ENCODE measurements around the gene IL17C. TPM values are rescaled to one million over a fixed set of nuclear protein-coding genes. Genes with fewer than 3 reads are reported as not detected.
"Not testable (repeated sequence)": the region's sequence is repeated elsewhere in the genome, so short reads cannot be mapped to it uniquely, and the experiment has no call there.

Gene IL17C
- total RNA-seq, 1 experiment from 2014 or later = 0.28 TPM

DNA sequence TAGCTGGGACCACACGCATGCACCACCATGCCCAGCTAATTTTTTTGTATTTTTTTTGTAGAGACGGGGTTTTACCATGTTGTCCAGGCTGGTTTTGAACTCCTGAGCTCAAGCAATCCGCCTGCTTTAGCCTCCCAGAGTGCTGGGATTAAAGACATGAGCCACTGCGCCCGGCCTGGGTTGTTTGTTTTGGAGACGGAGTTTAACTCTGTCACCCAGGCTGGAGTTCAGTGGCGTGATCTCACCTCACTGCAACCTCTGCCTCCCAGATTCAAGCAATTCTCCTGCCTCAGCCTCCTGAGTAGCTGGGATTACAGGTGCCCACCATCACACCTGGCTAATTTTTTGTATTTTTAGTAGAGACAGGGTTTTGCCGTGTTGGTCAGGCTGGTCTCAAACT lies 28.9 kb upstream of the IL17C start:
- DNase-seq (ENCODE audit: low spot score) = not testable (repeated sequence)

DNA sequence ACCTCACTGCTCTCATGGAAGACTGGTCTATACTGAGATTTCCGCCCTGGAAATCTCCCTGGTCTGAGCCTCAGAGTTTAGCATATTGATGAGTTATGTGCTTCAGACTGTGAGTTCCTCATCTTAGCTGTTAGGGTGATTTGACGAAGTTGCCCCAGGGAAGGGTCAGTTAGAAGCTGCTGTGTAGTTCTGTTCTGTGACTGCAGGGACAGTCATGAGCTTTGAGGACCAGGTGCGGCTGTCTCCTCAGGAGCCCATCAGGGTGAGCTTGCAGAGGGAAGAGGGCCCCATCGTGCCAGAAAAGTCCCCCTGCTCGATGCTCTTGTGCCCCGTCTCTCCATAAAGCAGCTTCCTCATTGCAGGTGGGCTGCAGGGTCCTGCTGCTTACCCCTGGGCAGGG lies 28.3 kb upstream of the IL17C start:
- no peak for DNase-seq (ENCODE audit: low spot score)

DNA sequence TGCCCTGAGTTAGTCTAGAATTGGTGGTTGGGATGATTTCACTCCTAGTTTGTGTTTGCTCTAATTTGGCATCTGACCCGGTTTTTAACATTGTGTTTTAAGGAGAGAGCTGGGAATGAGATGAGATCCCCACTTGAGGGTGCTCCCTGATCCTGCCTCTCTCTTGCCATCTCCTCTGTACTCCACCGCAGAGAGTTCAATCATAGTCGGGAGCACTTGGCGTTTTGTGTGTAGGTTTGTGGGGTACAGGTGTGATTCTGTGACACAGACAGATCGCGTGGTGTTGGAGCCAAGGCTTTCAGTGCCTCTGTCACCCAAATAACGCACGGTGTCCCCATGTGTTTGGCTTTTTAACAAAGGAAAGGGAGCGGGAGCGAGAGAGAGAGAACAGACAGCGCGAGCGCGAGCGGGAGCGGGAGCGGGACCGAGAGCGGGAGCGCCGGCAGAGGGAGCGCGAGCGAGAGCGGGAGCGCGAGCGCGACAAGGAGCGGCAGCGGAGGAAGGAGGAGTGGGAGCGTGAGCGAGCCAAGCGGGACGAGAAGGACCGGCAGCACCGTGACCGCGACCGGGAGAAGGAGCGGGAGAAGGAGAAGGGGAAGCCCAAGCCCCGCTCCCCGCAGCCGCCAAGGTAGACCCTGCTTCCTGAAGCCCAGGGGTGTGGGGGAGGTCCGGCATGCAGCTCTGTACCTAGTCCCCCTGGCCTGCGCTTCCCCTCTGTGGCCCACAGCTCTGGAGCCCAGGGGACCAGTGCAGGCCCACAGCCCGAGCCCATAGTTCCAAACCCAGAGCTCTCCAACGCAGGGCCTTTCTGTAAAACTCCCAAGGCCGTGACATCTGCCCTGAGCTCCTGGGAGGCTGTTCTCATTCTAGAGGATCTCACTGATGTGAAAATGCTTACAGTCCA lies 27.2 kb upstream of the IL17C start:
- no peak for DNase-seq (ENCODE audit: low spot score)

DNA sequence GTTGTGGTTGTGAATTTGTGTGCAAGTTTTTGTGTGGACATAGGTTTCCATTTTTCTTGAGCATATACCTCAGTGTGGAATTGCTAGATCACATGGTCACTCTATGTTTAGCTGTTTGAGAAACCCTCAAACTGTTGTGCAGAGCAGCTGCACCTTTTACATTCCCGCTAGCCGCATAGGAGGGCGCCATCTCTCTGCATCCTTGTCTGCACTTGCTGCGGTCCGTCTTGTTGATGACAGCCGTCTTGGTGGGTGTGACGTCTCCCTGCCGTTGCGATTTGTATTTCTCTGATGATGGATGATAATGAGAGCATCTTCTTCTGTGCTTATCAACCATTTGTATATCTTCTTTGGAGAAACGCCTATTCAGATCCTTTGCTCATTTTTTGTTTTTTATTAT lies 25.1 kb upstream of the IL17C start:
- DNase-seq (ENCODE audit: low spot score) = no peak

DNA sequence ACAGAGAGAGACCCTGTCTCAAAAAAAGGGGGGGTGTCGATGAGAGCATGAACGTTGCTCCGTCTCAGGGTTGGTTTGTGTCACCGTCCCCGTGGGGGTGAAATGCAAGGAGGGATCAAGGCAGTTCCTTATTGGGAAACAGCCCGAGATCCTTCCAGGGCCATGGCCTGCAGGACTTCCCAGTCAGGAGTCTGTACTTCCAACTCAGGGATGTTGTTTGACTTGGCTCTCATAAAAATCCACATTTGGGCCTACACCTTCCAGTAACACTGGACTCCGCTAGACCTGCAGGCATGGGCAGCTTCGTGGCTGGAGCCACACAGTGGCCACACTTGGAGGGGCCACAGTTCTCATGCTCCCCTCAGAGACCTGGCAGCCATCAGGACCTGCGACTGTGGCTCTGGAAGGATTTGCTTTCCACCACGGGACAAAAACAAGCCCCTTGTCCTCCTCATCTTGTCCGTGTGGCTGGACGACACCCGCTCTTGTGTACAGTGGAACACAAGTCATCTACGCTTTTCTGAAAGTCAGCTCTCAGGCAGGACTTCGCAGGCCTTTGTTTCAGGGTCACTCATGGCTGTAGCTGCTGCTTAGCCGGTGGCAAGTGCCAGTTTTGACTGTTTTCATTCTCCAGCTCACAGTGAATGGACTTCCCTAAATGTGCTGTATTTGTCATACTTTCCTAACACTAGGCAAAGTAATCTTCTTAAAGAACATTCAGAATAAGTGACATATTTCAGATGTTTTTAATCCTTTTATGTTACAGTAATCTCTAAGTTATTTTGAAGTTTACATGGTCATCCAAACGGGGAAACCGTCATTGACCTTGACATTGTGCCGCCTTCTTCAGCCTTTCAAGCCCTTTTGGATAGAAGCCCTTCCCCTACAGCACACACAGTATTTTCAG lies 24.2 kb upstream of the IL17C start:
- DNase-seq (ENCODE audit: low spot score) = no peak

DNA sequence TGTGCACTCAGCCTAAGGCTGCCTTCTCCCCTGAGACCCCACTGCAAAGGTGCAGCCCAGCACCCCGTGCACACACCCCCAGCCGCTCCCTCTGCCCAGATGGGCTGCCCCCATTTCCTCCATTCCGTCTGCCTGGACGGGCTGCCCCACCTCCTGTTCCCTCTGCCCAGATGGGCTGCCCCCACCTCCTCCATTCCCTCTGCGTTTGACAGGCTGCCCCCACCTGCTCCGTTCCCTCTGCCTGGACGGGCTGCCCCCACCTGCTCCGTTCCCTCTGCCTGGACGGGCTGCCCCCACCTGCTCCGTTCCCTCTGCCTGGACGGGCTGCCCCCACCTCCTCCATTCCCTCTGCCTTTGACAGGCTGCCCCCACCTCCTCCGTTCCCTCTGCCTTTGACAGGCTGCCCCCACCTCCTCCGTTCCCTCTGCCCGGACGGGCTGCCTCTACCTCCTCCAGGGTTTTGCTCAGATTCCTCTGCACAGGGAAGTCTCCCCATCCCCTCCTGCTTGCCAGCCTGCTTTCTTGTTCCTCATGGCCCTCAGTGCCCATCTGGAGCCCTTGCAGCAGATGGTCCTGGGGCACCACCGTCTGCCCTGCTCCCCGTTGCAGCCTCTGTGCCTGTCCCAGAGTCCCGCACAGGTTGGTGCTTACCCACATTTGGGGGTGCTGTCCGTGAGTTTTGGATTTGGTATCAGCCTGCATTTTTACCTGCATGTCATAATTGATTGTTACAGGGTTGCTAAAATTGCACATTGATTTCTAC lies 23.4 kb upstream of the IL17C start:
- no peak for DNase-seq (ENCODE audit: low spot score)

DNA sequence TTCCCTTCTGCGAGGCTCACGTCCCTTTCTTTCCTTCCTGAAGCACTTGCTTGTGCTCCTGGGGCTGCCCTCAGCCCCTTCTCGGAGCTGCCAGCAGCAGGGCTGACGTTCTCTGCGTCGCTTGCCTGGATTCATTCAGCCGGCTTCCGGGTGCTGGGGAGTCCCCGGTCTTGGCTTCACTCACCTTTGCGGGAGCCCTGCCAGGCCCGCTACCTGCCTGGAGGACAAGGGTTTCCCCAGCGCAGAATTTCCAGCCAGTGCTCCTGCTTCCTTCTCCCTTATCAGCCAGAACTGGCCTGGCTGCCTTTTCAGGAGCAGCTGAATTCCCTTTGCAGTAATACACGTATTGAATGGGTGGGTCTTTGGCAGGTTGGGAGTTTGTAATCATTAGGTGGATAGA lies 22.1 kb upstream of the IL17C start:
- peak; percentile 80 for DNase-seq (ENCODE audit: low spot score)

DNA sequence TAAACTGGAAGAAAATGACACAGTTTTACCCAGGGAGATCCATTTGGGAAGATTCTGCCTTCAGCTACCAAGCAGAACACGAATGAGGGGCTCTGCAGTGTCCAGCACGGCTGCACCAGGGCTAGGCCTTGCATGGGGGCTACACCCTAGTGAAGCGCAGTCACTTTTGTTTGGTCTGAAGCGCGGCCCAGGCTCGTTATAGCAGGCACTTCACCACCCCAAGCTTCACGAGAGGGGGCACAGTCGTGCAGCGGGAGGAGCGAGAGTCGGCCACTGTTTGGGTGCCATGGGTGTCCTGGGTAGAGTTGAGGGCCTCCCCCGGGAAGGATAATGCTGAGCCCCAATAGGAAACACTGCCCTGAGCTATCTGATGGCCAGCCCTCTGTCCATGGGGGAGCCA lies 21.6 kb upstream of the IL17C start:
- DNase-seq (ENCODE audit: low spot score) = no peak

DNA sequence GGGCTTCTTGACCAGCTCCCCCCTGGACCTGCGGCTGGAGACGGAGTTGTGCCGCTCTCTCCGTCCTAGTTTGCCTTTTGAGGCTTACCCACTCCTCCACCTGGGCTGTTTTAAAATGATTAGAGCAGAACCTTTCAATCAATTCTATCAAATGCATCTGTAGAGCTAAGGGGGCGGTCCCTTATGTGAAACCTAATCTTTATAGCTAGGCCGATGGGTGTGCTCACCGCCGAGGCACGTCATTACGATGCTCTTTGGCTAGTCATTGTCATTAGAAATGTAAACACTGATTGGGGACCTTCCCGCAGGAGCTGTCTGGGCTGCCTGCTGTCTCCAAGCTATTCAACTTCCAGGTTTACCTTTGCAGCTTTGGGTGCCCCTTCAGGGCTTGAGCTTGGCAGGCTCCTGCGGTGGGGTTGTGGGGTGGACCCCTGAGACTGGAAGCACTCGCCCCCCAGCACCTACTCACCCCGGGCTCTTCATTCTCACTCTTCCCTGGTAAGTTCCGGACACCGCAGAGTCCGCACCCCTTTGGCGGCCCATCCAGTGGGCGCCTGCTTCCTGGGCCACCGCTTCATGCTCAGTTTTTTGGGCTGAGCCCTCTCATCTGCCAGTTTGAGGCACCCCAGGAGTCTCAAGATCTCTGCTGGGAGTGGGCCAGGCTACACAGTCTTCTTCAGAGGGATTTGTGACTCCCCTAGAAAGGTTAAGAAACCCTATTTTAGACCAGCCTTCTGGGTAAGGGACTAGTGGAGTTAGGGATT lies 20.9 kb upstream of the IL17C start:
- DNase-seq (ENCODE audit: low spot score) = no peak

DNA sequence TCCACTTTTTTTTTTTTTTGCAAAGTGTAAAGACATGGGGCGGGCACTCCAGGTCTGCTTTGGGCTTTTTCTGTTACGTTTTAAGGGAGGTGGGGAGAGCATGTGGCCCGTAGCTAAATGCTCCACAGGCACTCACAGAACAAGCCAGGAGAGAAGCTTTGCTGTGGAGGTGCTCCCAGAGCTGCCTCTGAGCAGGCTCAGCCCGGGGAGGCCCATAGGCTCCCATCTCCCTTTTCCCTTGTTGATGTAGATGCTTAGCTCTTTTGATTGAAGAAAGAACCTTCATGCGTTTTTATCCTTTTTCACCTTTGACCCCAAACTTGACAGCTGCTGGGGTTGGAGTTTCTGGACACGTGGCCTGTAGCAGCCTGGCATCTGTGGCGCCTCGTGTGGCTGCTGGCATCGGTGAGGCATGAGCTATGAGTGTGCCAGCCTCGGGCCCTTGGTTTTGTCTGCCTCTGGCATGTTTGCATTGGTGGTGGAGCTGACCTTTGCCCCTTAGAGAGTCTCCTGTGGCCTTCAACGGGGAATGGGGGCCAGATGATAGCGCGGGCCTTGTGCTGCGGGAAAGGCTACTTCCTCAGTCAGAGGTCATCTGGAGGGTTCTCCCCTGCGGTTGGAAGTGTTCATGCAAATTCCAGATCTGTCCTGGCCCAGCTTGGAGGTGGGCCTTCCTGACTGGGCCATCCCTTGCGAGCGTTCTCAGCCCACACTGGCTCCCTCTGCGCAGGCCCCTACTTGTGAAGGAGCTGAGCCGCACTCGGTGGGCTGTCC lies 20.0 kb upstream of the IL17C start:
- peak; percentile 40 for DNase-seq (ENCODE audit: low spot score)

DNA sequence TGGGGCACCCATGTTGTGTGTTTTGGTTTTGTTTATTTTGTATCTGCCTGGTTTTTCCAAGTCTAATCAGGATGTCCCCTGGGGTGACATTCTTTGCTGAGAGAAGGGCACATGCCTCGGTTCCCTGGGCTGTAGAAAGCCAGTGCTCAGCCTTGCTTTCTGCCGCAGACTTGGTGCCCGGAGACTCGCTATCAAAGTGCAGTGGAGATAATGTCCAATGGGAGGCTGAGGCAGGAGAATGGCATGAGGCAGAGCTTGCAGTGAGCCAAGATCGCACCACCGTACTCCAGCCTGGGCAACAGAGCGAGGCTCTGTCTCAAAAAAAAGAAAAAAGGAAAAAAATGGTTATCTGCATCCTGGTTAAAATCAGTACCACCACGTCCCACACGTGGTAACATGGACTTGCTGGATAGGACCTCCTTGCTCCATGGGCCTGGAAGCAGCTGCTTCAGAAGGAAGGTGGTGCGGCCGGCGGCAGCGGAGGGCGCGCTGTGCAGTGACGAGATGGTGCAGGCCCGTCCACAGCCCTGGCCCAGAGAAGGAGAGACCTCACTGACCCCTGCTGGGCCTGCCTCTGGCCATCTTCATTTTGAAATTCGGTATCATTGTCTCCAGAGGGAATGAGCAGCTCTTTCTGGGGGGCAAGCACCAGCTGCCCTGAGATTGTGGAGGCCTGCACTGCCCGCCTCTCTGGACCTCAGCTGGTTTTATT lies 19.3 kb upstream of the IL17C start:
- DNase-seq (ENCODE audit: low spot score) = no peak

DNA sequence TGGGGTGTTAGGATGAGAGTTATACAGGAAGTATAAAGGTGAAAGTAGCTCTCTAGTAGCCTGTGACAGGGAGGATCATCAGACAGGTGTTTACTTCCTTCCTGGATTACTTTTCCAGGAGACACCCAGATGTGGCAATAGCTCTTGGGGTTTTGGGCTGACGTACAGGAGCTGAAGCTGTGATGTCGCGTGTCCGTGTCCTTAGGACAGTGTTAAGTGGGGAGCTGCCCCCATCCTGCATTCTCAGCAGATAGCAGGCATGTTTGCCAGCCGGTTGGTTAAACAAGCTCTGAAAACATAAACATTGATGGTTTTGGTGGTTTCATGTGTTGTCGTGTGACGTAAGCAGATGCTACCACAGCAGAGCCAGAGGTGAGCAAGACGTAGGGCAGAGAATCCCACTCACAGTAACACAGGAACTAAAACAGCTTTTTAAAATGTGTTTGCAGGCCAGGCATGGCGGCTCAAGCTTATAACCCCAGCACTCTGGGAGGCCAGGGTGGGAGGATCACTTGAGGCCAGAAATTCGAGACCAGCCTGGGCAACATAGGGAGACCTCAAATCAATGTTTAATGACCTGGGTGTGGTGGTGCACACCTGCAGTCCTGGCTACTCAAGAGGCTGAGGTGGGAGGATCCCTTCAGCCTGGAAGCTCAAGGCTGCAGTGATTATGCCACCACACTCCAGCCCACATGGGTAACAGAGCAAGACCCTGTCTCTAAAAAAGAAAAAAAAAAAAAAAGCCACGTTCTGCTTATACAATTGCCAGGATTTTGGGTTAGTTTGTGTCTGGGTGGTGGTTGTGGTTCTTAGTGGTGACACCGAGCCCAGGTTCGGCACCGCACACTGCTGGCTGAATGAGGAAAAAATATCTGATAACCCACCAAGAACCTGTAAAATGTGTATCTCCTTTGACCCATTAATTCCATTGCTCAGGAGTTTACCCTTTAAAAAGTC lies 18.2 kb upstream of the IL17C start:
- no peak for DNase-seq (ENCODE audit: low spot score)

DNA sequence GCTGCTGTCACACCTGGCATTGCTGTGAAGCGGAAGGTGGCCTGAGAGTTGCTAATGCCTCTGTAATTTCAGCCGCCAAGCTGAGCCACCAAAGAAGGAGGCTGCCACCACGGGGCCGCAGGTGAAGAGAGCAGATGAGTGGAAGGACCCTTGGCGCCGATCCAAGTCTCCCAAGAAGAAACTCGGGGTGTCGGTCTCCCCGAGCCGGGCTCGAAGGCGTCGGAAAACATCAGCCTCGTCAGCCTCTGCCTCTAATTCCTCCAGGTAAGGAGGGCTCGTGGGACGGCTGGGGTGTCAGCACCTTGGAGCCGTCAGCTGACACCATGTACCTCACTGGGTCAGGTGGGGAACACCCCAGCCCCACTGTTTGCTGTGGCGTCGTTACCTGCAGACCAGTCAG lies 16.2 kb upstream of the IL17C start:
- DNase-seq (ENCODE audit: low spot score) = no peak

DNA sequence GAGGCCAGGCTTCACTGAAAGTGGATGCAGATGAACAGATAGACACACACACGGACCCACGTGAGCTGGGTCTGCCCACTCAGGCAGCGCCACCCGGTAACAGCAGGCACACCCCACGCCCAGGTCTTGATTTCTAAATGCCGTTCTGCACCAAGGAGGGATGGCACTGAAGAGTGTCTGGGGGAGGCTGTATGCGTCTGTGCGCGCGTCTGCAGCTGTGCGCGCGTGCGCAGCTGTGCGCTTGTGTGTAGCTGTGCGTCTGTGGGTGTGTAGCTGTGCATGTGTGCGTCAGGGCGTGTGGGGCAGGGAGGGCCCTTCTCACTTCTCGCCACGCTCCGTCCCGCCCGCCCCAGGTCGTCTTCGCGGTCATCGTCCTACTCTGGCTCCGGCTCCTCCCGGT lies 15.5 kb upstream of the IL17C start:
- no peak for DNase-seq (ENCODE audit: low spot score)

DNA sequence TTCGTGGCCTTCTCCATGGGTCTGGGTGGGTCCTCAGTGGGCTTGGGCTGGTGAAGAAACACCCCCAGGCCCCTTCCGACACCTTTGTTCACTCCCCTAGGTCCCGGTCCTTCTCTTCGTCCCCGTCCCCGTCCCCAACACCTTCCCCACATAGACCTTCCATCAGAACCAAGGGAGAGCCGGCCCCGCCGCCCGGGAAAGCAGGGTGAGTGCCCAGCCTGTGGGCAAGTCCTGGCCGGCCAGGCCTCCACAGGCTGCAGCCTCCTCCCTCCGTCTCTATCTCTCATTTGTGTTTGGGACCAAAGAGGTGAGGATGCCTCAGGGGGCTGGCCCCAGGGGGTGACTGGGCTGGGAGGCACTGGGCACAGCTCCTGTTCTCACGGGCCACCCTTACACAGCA lies 14.5 kb upstream of the IL17C start:
- DNase-seq (ENCODE audit: low spot score) = no peak

DNA sequence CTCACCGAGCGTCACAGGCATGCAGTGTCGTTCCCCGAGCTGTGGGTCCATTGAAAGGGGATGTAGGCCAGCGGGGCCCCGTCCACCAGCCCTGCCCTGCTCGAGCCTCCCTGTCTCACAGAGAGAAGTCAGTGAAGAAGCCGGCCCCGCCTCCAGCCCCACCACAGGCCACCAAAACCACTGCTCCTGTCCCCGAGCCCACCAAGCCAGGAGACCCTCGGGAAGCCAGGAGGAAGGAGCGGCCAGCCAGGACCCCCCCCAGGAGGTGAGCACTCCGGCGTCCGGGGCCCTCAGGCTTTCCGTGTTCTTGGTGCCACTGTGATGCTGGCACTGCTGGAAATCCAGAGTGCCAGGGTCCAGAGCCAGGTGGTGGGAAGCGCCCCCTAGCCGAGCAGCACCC lies 13.9 kb upstream of the IL17C start:
- DNase-seq (ENCODE audit: low spot score) = no peak

DNA sequence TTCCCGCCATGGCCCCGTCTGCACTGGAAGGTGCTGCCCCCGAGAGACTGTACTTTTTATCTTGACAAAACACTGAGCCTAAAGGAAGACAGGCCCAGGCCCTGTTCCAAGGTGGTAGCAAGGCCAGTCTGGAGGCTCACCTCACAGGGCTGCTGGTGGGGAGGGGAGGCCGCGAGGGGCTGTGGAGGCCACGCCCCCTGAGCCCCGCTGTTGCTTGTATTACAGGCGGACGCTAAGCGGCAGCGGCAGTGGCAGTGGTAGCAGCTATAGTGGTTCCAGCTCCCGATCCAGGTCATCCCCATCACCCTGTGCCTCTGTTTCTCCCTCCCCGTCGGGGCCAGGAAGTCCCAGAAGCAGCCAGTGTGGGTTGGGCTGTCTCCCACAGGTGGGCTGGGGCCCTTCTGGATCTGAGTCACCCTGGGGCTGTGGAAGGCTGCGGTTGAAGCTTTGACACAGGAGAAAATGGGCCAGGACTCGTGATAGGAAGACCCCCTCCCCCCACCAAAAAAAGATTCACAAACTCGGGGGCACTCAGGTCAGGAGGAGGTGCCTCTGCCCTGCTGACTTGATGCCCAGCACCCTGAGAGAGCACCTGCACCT lies 13.3 kb upstream of the IL17C start:
- no peak for DNase-seq (ENCODE audit: low spot score)

DNA sequence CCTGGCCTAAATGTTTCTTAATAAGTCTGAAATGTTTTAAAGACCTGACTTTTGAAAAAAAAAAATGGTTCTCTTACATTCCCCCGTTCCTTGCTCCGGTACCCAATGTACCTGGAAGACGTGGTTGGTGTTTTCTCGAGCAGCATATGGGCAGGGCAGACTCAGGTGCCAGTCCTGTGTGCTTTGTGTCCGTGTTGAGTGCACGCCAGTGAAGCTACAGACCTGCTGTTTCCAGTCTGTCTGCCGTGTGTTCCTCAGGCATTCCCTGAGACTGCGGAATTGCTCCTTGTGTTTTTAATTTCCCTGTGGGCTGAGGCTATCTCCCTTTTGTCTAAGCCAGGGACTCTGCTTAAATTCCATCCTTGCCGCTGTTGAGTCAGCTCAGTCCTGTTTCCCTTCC lies 11.7 kb upstream of the IL17C start:
- DNase-seq (ENCODE audit: low spot score) = no peak

All from HT-29 (cell line).